GM12892 (cell line): Measurements from ENCODE around the gene GPR37.

Source experiments
- POLR2A ChIP-seq: IDR thresholded peaks from 2 replicates; pipeline ENCODE4 v1.6.1; 2011; ENCODE audit warnings: low read depth, low read length, control low read depth
- POLR2AphosphoS5 ChIP-seq: IDR thresholded peaks from 2 replicates; pipeline ENCODE4 v1.6.1; 2011; ENCODE audit warnings: low read depth, low read length, control low read depth

DNA sequence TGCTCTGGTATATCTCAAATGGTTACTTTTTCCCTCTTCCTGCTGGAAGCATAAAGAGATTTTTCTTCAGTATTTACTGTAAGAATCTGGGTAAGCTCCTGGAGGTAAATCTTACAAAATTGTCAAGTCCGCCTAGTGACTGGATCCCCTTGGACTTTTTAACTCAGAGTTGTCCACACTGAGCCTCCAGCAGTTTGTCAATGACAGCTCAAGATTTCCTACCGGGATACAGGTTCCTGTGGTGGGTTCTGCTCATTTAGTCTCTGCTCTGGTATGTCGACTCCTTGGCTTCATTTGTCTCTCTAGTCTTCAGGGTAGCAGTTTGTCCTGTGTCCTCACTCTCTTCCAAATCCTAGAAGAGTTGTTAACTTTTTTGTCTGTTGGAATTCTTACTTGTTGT is 27.0 kb downstream of the GPR37 start:
- TF ChIP-seq POLR2A (no peak), POLR2AphosphoS5 (no peak)
